GM04504 (cell line): Measurements from ENCODE around the gene C14orf180.
"Not testable (repeated sequence)": the region's sequence is repeated elsewhere in the genome, so short reads cannot be mapped to it uniquely, and the experiment has no call there.

ENCODE experiments used
- DNase-seq: peaks from one replicate; pipeline ENCODE4 v3.0.0-alpha.2; 2012; ENCODE audit warnings: low read depth

Gene C14orf180

DNA sequence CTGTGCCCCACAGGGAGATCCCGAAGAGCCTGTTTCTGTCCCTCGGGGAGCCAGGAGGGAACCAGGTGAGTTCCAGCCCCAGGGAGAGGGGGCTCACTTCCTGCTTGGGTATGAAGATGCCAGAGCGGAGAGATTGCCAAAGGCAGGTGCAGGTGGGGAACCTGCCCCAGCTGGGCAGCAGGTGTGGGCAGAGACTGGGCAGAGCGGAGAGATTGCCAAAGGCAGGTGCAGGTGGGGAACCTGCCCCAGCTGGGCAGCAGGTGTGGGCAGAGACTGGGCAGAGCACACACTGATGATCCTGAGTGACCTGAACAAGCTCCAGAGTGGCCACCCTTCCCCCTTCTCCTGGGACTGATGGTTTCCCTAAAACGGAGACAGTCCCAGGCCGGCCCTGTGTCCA, 375 bp downstream of the C14orf180 start:
- DNase-seq = not testable (repeated sequence)

GRCh38 chr14:104580961-104581360, 1.4 kb downstream of the C14orf180 start:
- no peak for DNase-seq

GRCh38 chr14:104581521-104581920, 2.0 kb downstream of the C14orf180 start:
- DNase-seq = no peak

- no peak for DNase-seq
Measured at GRCh38 chr14:104582005-104582404, 2.4 kb downstream of the C14orf180 start.

- no peak for DNase-seq
Measured at GRCh38 chr14:104582662-104583061, 3.1 kb downstream of the C14orf180 start.

GRCh38 chr14:104583424-104584306, 4.1 kb downstream of the C14orf180 start:
- no peak for DNase-seq

DNA sequence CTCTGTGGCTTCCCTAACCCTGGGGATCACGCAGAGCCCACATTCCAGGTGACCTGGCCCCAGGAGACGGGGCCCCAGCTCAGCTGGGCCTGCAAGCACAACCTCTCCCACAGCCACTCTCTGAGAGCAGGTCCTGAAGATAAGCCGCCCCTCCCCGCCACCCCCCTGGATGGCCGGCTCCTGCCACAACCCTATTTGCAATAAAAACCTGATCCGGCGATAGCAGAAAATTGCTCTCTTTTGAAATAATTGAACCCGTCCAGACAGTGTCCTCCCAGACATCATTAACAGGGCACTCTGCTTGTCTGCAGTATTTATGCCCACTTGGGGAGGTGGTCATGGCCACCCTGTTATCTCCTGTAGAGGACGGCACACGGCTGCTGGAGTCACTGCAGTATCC, 5.0 kb downstream of the C14orf180 start:
- no peak for DNase-seq

GRCh38 chr14:104585966-104586697, 6.6 kb downstream of the C14orf180 start:
- no peak for DNase-seq

DNA sequence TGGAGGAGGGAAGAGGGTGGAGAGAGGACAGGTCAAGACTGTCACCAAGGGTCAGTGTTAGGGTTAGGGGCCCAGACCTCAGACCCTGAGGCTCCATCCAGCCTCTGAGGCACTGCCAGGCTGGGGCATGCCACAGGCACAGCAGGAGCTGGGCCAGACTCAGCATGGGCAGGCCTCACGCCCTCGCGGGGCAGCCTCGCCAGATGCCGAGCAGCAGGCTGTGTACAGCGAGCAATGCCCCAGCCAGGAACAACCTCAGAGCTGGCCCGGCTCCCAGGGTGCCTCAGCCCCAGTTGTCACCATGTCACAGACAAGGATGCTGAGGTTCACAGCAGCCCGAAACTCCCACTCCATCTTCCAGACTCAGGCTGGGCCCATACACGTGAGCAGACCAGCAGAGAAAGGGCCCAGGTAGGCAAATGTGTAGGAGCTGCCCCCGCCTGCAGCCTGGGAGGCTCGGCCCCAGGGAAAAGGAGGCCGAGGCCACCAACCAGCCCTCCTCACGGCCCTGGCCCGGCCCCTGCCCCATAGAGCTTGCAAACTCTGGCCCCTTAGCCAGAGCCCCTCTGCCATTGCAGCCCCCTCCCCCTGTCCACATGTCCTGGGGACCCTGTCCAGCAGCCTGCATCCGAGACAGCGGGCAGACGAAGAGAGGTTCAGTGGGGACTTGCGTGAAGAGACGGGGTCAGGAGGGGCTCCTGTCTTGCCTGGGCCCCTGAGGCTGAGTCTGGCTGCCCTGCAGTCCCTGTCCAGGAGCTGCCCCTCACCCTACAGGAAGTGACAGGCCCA, 7.5 kb downstream of the C14orf180 start:
- DNase-seq = no peak

GRCh38 chr14:104587641-104588040, 8.1 kb downstream of the C14orf180 start:
- DNase-seq = no peak

DNA sequence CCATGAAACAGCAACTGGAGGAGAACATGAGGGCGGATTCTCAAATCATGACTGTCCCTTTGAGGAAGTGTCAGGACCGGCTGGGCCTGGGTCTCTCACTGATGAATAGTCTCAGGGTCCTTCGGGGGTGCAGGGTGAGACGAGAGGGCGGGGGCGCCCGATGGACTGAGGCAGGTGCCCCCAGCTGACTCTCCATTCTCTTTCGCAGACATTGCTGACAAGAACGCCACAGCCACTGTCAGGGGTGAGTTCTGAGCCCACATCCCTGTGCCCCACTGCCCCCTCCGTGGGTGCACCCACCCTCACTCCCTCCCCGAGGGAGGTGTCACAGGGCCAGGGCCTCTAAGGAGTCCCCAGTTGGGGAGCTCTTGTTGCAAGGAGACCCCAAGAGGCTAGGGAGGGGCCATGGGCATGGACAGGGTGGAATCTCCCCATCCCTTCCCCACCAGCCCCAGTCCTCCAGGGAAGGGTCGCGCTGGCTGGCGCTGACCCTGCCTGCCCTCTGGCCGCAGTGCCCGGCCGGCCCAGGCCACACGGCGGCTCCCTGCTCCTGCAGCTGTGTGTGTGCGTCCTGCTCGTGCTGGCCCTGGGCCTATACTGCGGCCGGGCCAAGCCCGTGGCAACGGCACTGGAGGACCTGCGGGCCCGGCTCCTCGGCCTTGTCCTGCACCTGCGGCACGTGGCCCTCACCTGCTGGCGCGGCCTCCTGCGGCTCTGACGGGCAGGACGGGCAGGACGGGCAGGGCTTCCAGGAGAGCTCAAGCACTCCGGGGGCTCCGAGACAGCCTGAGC, 8.7 kb downstream of the C14orf180 start:
- DNase-seq = no peak

GRCh38 chr14:104589338-104590195, 10.0 kb downstream of the C14orf180 start:
- no peak for DNase-seq

DNA sequence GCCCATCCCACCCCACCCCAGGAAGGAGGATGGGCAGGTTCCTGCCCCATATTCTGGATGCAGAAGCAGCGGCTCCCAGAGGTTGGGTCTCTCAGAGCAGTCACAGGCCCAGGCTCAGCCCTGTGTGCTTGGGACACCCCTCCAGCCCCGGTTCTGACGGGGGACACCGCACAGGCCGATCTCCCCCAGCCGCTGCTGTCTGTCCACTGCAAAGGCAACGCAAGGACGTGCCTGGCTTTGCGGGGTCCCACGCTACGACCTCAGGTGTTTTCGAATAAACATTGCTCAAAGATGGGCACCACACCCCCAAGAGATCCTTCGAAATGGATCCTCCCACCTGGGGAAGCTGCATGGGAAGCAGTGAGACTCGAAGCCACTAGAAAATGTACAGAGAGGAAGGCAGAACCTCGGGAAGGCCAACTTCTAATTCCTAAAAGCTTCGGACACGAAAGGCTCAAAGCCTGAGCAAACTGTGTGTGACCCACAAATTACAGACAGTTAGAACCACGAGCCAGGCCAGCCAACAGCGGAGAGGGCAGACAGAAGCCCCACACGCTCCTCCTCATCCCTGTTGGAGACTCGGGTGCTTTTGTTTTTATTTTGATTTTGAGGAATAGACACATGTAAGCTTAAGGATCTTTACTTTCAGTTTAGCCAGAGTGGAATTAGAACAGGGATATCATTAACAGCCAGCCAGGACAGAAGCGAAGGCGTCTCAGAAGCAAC, 10.8 kb downstream of the C14orf180 start:
- no peak for DNase-seq

- no peak for DNase-seq
Measured at GRCh38 chr14:104591031-104591430, 11.5 kb downstream of the C14orf180 start.

DNA sequence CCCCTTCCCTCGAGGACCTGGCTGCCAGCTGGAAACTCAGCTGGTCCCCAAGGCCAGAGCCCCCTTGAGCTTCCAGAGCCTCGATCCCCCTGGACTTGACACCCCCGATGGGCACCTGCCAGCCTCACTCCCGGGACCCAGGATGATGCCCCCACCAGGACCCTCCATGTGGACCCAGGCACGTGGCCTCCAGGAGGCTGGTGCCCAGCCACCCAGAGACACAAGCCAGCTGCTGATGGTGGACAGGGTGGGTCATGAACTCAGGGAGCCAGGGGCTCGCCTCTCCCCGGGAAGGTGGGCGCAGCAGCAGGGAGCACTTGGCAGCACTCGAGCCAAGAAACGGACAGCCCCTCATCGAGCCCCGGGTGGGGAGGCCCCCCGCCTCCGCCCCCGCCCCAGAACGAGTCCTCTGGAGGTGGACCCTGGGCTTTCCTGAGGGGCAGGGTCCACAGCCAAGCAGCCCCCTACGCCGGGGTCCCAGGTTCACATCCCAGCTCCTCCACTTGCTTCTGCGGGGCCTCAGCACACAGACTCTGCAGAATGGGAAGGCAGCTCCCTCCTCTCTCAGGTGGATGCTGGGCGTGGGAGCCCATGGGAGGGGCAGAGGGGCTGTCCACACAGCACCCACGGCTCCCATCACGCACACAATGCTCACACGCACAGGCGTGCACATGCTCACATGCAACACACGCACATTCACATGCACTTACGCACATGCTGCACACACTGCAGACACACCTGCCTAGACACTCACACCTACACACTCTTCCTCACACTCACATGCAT, 12.1 kb downstream of the C14orf180 start:
- no peak for DNase-seq

GRCh38 chr14:104592292-104592672, 12.7 kb downstream of the C14orf180 start:
- DNase-seq = no peak

- no peak for DNase-seq
Measured at GRCh38 chr14:104592785-104593184, 13.2 kb downstream of the C14orf180 start.

- no peak for DNase-seq
Measured at GRCh38 chr14:104593241-104593701, 13.7 kb downstream of the C14orf180 start.

- DNase-seq = no peak
Measured at GRCh38 chr14:104593710-104594136, 14.2 kb downstream of the C14orf180 start.
